ENCODE results near the gene AGAP5. TPM values are rescaled to one million over a fixed set of nuclear protein-coding genes. Genes with fewer than 3 reads are reported as not detected.
"Not testable (repeated sequence)": the region's sequence is repeated elsewhere in the genome, so short reads cannot be mapped to it uniquely, and the experiment has no call there.

Gene AGAP5
- total RNA-seq, 1 donor from 2014 or later, result 1.9 TPM

DNA sequence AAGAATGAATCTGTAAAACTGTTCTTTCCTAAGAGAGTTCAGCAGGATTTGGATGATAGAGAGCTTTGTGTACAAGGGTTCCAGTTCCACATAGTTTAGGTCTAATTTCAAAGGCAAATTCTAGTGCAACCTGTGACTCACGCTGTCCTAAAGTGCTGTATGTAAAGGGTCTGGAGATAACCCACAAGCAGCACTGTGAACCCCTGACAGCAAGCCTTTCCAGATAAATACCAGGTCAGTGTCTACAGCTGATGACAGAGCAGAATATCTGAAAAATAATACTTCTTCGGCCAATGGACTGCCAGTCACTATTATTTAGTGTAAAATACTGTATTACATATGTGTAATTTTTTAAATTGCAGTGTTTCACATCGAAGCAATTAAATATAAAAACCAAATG lies 16.0 kb upstream of the AGAP5 start:
- not testable (repeated sequence) for DNase-seq

DNA sequence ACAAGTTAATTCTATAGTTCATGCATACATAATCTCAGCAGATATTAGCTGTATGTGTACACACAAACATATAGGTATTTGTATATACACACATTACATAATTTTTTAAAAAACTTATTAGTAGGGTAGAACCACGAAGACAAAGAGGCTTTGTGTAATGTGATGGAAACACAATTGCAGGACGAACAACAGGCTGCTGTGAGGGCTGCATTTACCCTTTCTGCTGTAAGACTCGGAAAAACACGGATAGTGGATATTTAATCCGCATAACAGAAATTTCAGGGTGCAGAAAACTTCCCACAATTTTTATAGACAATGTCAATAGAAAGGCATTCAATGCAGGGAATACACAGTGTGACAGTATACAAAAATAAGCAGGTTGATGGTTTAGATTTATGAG lies 13.8 kb upstream of the AGAP5 start:
- not testable (repeated sequence) for DNase-seq

DNA sequence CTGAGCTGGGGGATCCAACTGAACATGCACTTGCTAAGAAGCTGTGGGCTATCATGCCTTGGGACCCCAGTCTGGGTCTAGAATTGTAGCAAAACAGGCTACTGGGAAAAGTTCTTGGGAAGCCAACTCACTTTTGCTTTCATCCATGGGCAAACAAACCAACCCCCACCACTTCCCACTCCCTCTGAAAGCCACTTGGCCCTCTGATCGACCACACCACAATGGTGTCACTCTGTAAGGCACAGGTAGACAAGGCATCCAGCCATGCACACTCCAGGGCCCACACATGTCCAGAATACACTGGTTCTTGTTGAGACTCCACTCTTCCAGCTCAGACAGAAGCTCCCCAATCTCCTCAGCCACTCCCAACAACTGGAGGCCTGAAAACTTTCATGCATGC lies 10.2 kb upstream of the AGAP5 start:
- DNase-seq, result not testable (repeated sequence)

DNA sequence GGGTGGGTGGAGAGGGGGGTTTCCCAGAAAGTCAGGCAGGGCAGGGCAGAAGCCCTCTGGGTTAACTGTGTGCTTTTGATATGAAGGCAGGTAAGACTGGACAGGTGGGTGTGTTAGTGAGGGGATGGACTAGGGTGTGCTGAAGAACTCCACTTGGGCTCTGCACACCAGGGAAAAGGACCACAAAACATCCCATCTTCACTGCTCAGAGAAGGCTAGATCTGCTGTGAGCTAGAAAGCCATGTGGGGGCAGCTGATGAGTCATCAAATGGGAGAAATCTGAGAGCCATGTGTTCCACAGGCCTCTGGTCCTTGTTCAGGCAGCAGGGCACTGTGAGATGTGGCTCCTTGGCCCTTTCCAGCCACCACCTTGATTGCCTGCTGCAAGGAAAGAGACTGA lies 9.7 kb upstream of the AGAP5 start:
- not testable (repeated sequence) for DNase-seq

DNA sequence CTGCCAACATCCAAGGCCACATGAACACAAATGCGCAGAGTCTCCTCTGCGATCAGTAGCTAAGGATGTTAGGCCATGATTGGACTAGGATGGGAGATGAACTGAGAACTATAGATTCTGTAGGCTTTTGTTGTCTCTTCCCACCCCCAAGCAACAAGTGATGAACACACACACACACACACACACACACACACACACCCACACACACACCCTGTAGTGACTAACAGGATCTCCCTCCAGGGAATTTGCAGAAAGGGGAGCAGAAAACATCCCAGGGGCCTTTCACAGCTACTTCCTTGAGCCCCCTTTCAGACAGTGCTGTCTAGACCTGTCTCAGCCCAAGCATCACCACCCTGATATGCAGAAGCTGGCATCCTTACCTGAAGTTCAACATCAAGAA lies 8.6 kb upstream of the AGAP5 start:
- DNase-seq, result not testable (repeated sequence)

DNA sequence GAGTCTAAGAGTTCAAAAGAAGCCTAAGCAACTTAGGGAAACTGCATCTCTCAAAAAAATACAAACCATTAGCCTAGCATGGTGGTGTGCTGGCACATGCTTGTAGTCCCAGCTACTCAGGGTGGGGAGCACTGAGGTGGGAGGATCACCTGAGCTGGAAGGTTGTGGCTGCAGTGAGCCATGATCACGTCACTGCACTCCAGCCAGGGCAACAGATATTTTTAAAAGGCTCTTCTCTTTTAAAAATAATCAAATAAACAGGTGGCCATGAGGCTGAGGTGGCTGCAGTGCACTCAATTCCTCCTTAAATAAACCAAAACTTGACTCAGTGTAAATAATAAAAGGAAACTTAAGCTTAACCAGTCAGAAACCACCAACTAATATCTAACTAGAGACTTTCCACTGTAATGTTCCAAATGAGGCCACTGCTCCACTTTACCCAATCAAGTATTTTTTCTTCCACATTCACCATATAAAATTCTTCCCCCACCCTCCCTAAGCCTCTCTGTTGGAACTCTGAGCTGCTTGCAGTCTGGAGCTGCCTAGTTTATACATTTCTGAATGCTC lies 7.7 kb upstream of the AGAP5 start:
- not testable (repeated sequence) for DNase-seq

DNA sequence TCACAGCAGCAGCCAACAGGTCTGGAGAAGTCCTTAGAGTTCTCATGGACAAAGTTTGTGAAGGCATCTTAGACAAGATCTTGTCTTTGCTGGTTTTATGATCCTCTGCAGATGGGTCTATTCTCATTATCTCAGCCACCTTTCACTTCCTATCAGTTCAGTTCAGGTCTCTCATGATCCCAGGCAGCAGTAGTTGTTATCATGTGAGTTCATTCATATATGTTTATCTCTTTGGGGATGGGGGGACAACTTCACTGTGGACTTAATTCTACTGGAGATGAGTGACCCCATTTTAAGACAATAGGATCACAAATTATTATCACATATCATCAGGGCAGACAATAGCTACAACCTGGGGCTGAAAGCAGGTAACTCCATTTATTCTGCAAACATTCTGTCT lies 6.0 kb upstream of the AGAP5 start:
- DNase-seq, result not testable (repeated sequence)

DNA sequence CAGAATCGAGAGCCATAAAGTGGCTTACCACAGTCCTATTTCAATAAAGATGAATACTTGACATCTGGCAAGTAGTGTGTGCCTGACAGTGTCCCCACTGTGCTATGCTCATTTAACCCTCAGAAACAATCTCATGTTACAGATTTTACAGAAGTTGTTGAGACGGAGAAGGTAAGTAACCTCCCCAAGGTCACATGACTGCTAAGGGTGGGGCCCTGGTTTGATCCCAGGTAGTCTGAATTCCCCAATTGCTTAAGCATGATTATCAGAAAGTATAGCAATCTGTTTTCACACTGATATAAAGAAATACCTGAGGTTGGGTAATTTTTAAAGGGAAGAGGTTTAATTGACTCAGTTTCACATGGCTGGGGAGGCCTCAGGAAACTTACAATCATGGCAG lies 910 bp upstream of the AGAP5 start:
- not testable (repeated sequence) for DNase-seq

DNA sequence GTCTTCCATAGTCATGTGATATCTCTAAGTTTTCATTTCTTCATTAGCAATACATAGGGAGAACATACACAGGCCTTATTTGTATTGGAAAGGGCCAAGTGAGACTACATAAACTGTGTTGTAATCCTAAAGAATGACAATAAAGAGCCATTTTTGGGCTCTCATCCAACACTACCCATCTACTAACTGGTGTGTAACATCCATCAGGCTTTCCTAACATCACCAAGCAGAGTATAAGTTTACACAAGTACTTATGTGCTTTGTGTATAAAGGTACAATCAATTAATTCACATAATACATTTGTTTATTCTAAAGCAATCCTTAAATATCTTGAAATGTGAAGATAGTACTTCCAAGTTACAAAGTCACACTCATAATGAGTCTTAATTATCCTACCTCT lies 2.6 kb downstream of the AGAP5 start:
- DNase-seq, result not testable (repeated sequence)

DNA sequence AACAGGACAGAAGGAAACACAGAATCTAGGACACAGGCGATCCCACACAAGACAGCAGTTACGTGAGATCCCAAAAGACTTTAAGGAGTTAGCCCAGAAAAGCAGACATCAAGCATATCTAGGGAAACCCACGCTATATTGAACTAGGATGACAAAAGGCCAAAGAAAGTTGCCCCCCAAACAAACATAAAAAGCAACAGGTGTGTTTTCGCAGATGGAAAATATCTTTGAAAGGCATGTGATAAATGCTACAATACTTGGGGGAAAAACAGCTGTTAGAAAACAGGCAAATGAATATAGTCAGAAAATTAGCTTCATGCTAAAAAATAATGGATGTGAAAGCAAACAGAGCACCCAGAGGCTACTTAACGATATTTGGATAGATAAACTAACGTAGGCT lies 7.2 kb downstream of the AGAP5 start:
- not testable (repeated sequence) for DNase-seq

DNA sequence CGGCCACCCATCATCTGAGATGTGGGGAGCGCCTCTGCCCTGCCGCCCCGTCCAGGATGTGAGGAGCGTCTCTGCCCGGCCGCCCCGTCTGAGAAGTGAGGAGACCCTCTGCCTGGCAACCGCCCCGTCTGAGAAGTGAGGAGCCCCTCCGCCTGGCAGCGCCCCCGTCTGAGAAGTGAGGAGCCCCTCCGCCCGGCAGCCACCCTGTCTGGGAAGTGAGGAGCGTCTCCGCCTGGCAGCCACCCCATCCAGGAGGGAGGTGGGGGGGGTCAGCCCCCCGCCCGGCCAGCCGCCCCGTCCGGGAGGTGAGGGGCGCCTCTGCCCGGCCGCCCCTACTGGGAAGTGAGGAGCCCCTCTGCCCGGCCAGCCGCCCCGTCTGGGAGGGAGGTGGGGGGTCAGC lies 8.3 kb downstream of the AGAP5 start:
- DNase-seq, result not testable (repeated sequence)

DNA sequence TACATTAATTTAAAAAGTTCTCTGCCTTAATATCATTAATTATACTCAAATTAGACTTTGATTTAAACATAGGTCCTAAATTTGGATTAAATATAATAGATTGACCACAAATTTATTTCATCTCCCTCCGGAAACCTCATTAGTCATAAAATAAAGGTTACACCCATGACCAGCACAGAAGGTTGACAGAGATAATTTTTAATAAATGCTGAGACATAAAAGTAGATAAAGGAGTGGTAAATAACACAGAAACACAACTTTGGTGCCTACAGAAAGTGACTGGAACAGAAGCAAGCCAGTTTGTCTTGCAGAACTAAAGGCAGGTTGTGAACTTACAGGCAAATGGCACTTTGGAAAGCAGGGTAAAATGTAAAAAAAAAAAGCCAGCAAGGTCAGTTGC lies 10.3 kb downstream of the AGAP5 start:
- DNase-seq, result not testable (repeated sequence)

DNA sequence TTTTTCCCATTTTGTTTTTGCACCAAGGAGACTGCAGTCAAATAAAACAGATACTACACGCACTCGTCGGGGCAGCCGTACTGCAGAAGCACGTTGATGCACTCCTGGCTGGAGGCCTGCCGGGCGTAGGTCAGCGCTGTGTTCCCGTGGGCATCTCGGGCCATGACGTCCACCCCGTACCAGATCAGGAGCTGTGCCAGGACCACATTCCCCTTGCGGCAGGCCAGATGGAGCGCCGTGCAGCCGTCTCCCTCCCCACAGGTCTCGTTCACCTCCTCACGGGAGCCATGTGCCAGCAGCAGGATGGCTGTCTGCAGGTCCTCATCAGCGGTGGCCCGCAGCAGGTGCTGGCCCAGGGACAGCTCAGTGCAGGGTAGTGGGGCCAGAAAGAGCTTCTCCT lies 23.4 kb downstream of the AGAP5 start:
- DNase-seq, result not testable (repeated sequence)

DNA sequence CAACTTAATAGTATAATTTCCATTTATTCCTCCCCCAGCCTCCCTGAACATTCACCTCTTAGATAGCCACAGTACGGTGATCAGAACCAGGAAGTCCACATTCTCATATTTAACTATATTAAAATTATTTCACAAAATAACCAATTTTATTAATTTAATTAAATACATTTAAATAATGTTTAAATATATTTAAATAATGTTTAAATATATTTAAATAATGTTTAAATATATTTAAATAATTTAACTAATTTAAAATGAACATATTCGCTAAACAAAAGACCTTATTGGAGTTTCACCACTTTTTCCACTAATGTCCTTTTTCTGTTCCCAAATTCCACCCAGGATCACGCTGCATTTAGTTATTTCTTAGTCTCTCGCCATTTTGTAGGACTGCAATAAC lies 29.5 kb downstream of the AGAP5 start:
- DNase-seq, result not testable (repeated sequence)

DNA sequence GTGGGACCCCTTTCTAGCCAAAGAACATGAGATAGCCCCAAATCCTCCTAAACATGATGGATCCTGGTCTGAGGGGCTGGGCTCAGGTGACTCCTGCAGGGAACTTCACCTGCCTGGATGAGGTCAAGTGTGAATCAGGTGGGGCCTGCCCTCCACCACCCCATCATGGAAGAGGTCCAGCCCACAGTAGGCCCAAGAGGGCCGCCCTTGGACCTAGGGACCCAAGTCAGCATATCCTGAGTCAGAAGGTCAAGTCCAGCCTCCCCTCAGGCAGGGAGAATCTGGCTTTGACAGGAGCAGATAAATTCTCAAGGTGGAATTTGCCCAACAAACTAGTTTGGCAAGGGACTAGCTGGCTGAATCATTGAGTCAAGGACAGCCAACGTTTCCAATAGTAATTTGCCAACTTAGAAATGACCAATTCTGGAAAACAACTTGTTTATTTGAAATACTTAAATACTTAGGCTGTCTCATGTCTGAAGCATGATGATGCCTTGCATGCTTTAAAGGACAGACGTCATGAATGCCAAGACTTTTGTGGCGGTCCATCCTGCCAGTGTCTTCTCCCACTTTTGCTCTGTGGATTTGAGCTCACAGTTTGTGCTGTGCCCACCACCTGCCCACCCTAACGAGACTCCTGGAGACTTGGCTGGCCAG lies 31.6 kb downstream of the AGAP5 start:
- not testable (repeated sequence) for DNase-seq

DNA sequence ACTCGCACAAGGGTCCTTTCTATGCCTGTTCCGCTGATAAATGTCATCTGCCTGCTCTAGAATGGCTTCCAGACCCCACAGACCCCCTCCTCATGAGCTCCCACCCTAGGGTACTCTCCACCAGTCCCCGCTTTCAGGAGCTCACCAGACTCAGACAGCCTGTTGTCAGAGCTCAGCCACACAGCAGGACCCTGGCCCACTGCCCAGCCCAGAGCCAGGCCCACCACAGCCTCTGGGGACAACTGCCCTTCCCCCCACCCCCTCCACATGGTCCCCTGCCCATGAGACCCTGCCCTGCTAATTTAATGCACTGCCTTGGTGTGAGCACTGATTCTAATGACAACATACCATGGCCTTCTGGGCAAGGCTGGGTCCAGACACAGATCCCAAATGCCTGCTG lies 32.3 kb downstream of the AGAP5 start:
- not testable (repeated sequence) for DNase-seq

DNA sequence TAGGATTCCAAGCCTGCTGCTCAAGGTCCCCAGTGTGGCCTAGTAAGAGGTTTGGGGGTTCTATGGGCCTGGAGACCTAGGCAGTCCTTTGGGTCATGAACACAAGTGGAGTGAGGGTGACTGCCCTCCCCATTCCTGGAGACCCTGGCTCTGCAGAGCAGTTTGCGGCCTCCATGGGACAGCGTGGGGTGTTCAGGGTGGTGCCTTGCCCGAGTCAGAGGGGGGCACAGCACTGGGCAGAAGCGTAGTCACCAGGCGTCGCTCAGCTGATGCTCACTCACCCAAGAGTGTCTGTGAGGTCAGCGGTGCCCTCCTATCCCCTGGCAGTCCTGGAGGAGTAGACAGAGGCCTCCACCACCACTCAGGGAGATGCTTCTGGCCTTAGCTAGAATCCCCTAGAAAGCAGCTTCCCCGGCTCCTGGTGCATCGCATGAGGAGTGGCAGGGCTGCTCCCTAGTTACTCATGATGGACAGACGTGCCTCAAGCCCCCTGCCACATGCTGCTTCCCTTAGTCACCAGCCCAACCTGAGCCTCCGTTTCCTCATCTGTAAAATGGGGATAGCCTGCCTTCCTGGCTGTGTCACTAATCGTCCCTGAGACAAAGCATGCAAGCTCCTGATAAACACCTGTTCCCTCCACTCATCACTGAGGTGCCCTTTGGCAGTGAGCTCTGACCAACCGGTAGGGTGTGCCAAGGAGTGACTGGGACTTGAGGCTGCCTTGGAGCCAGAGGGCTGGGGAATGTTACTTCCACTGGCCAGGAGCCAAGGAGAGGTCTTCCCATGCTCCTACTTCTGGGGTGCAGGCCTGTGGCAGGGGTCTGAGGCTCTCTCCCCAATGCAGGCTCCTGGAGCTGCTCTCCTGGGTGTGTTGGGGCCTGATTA lies 33.5 kb downstream of the AGAP5 start:
- DNase-seq, result not testable (repeated sequence)

DNA sequence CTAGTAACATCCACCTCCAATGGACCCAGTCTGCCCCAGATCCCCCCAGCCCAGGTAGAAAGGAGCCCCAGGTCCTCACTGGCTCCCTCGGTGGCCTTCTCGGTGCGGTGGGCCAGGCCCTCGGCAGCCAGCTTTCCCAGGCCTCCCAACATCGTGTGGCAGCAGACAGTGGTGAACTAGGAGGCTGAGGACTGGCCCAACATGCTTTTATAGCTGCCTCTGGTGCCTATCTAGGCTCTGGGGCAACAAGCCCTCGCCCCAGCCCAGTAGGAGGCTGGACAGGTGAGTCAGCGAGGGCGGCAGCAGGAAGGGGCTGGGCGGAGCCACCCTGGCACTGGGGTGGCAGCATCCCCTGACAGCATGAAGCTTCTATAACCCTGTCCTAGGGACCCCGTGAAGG lies 34.3 kb downstream of the AGAP5 start:
- DNase-seq, result not testable (repeated sequence)

DNA sequence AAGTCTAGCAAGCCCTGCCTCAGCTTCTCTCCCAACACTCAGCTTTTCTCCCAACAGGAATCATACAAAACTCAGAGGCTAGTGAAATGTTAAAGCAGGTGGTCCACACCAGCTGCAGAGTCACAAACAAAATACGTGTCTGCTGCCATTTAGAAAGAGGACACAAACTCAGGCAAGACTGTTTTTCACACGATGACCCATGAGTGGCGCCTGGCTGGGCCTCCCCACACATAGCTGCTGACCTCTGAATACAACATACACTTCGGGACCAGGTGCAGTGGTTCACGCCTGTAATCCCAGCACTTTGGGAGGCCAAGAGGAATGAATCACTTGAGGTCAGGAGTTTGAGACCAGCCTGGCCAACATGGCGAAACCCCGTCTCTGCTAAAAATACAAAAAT lies 35.2 kb downstream of the AGAP5 start:
- DNase-seq, result not testable (repeated sequence)

DNA sequence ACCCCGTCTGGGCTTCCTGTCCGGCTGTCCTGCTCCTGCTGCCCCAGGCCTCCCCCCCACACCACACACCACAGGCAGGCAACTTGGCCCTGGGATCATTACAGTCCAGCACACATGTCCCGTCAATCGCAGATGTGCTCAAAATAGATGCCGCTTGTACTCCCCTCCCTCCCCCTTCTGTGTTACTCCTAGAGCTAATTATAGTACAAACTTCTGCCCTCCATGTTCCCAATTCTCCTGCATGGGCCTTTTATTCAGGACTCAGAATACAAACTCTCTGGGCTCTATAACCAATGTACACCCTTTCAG lies 42.0 kb downstream of the AGAP5 start, which contains the start of gene SYNPO2L:
SYNPO2L (minus strand) TSS at position 40 of the 309 bp plus-strand sequence. CDS start 107 bp downstream, outside the sequence.
- no peak for DNase-seq

DNA sequence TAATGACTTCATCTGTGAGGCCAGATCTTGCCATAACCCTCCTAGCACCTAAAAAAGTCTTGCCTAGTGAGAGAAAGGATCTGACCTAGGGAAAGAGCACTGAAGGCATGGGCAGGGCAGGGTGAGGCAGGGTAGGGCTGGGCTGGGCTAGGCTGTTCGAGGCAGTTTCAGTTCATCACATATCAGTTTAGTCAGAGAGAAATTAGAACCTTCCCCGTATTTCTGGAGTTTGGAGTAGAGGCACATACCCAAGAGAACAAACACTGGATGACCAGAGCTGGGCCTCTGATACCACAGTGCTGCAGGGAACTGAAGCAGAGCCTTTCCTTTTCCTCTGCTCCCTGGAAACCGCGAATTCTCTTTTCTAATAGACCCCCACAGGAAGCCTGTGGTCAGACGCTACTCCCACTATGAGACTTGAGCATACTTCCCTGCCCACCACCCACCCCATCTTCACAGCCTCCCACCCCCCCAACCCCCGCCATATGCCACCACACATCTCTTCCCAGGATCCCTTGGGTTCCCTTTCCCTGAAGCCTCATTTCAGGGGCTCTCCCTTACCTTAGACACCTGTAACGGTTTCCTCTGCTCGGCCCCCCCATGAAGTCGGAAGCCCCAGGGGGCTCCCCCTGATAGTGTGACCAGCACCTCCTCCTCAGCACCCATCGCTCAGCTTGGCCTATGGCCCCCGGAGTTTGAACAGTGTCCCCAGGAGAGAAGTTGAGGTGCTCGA lies 42.5 kb downstream of the AGAP5 start:
- DNase-seq, result no peak

DNA sequence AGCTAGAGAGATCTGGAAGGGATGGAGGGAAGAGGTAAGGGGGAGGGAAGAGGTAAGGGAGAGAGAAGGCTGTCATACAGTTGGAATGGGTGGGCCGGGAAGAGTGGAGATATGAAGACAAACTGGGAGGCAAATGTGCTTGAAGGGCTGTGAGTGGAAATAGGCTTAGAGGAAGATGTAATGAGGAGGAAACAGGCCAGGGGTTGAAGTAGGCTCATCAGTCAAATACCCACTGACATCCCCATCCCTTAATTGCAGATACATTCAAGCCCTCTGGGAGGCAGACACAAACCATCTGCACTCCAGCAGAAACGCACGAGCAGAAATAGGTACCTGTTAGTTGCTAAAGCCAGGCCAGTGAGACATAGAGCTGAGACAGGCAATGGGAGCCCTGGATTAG lies 44.2 kb downstream of the AGAP5 start:
- peak; percentile 29 for DNase-seq

DNA sequence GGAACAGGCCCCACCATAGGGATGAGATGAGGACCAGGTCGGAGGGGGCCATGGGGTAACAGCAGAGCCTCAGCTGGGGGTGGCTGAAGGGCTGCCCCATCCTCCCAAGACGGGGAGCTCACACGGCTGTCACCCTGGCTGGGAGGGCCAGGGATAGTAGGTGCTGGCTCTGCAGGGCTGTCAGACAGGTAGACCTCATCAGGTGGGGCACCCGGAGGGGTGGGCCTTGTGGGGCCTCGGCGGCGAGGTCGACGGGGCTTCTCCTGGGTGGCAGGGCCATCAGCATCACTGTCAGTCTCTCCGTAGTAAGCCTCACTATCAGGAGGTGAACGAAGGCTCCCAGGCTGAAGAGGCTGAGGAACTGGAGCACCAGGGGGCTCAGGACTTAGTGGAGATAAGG lies 44.7 kb downstream of the AGAP5 start:
- DNase-seq, result no peak

Data from dermis blood vessel endothelial cell (primary cell).